ENCODE measurements around the gene ADRA2B. TPM values are rescaled to one million over a fixed set of nuclear protein-coding genes. Genes with fewer than 3 reads are reported as not detected.

The ADRA2B gene
- total and polyA plus RNA-seq, 2 donors (not counting 1 experiment from before 2014, with no cell fraction given), result 0.27 to 0.46 TPM

DNA sequence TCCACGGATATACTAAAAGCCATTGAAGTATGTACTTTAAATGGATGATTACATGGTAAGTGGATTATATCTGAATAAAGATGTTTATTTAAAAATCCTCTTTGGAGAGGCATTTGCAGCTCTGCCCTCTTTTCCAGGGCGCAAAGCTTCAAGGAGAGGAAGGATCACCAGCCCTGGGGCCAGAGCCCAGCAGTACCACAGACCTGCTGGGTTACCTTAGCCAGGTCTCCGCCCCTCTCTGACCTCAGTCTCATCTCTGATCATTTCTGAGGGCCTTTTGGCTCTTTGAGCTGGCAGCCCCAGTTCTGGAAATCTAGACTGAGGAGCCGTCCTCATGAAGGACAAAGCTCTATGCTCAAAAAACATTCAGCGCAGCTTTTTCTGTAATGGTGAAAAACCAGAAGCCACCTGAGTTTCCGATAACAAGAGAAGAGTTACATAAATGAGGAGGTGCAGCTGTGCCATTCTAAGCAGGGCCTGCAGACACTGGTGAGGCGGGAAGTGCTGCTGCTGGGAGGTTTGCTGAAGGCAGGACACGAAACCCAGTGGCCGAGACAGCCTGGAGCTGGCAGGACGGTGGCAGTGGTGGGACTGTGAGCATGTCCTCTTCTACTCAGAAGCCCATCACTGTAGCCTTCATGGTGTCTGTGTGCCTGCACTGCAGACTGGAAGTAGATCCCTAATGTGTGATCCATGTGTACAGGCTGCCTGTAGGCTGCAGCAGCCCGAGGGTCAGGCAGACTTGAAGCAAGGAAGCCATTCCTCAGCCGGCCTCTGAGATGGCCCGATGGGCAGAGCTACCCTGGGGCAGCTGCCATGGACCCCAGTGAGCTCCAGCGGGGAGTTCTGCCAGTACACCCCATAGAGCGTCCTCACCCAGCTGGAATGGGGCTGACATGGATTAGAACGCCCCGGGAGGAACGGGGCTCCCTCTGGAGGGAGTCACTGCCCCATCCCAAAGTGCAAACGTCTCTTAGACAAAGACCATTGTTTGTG, 27.7 kb downstream of the ADRA2B start:
- H3K9ac ChIP-seq (ENCODE audit: low read length), result no peak overlapping the region
- H3K4me3 ChIP-seq (ENCODE audit: control extremely low read depth in 1 of 5, extremely low read depth in 1 of 5, insufficient read depth in 1 of 5, low read depth in 2 of 5, low read length in 4 of 5), result no peak overlapping the region
- H3K9me3 Mint-ChIP-seq (ENCODE audit: insufficient read depth), result no peaks in the 10 kb centered on the region
- no peaks in the 10 kb centered on the region for H3K79me2 ChIP-seq (ENCODE audit: control insufficient read depth, insufficient read depth, low read length)
- no peaks in the 10 kb centered on the region for H3K36me3 ChIP-seq (replicated peaks in 1 of 2; ENCODE audit: control extremely low read depth in 1 of 2, control insufficient read depth in 1 of 2, extremely low read depth in 1 of 2, insufficient read depth in 2 of 2, low read length in 1 of 2)
- 94% methylated on average over 17 of the region's 19 CpGs for WGBS (ENCODE audit: insufficient coverage)
- H3K27me3 ChIP-seq (replicated peaks in 1 of 4; ENCODE audit: control extremely low read depth in 1 of 4, control insufficient read depth in 3 of 4, insufficient read depth in 4 of 4, low read length in 3 of 4), result peaks cover 0 to 8% (median 0%) of the 10 kb centered on the region in 4 experiments
- TF ChIP-seq EZH2 (IDR thresholded peaks at IDR 0.05; ENCODE audit: borderline replicate concordance, insufficient read depth, low read depth, low read length, poor library complexity, severe bottlenecking), result no peak
- TF ChIP-seq, protein P1, sequence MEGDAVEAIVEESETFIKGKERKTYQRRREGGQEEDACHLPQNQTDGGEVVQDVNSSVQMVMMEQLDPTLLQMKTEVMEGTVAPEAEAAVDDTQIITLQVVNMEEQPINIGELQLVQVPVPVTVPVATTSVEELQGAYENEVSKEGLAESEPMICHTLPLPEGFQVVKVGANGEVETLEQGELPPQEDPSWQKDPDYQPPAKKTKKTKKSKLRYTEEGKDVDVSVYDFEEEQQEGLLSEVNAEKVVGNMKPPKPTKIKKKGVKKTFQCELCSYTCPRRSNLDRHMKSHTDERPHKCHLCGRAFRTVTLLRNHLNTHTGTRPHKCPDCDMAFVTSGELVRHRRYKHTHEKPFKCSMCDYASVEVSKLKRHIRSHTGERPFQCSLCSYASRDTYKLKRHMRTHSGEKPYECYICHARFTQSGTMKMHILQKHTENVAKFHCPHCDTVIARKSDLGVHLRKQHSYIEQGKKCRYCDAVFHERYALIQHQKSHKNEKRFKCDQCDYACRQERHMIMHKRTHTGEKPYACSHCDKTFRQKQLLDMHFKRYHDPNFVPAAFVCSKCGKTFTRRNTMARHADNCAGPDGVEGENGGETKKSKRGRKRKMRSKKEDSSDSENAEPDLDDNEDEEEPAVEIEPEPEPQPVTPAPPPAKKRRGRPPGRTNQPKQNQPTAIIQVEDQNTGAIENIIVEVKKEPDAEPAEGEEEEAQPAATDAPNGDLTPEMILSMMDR (IDR thresholded peaks at IDR 0.05), result no peak
- no peaks in the 10 kb centered on the region for H3K4me1 ChIP-seq (ENCODE audit: control insufficient read depth in 2 of 2, insufficient read depth in 2 of 2, low read length in 2 of 2)
- no peak overlapping the region for H3K27ac ChIP-seq (ENCODE audit: low read length in 2 of 2)
- DNase-seq (peak; percentile 5), ATAC-seq (ENCODE audit: low read depth) (no peak)
- H3K4me2 ChIP-seq (replicated peaks; ENCODE audit: low read depth, low read length, poor library complexity, severe bottlenecking), result no peak overlapping the region
- ChIA-PET CTCF (no interaction called here), POLR2A (no interaction called here)
- no peaks in the 10 kb centered on the region for H4K20me1 ChIP-seq (ENCODE audit: control insufficient read depth, insufficient read depth, low read length, poor library complexity, severe bottlenecking)
- H3K27me3 Mint-ChIP-seq, result peaks cover 16% of the 10 kb centered on the region
- H3K4me3 Mint-ChIP-seq, result no peak overlapping the region
- H3K9me3 ChIP-seq (ENCODE audit: control extremely low read depth in 1 of 3, control insufficient read depth in 2 of 3, insufficient read depth in 1 of 3, low read length in 2 of 3), result peaks cover 0 to 7% (median 0%) of the 10 kb centered on the region in 3 donors
- intact Hi-C loops (cut with micrococcal nuclease), result no loop called here
- no peaks in the 10 kb centered on the region for H3K4me1 Mint-ChIP-seq
- H2AFZ ChIP-seq (ENCODE audit: insufficient read depth, low read depth, low read length, poor library complexity, severe bottlenecking), result no peak overlapping the region
- H3K27ac Mint-ChIP-seq, result no peak overlapping the region

DNA sequence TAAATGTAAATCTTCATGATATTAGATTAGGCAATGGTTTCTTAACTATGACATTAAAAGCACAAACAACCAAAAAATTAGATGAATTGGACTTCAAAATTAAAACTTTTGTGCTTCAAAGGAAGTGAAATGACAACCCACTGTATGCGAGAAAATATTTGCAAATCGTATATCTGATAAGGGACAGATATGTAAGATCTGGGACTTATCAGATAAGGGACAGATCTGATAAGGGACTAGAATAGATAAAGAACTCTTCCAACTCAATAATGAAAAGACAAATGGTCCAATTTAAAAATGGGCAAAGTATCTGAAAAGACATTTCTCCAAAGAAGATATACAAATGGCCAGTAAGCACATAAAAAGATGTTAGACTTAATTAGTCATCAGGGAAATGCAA, 29.2 kb downstream of the ADRA2B start:
- H3K4me2 ChIP-seq (replicated peaks; ENCODE audit: low read depth, low read length, poor library complexity, severe bottlenecking), result no peak overlapping the region
- CTCF ChIA-PET, result no interaction called here
- DNase-seq (no peak), ATAC-seq (ENCODE audit: low read depth) (no peak)
- no peak overlapping the region for H3K9ac ChIP-seq (ENCODE audit: low read length)
- H3K4me1 ChIP-seq (ENCODE audit: control insufficient read depth in 2 of 2, insufficient read depth in 2 of 2, low read length in 2 of 2), result no peaks in the 10 kb centered on the region
- H3K4me1 Mint-ChIP-seq, result no peaks in the 10 kb centered on the region
- peaks cover 15% of the 10 kb centered on the region for H3K27me3 Mint-ChIP-seq
- POLR2A ChIA-PET, result no interaction called here
- whole genome bisulfite sequencing (ENCODE audit: insufficient coverage), result no CpG with 5 or more reads among the region's 2 CpGs
- no peaks in the 10 kb centered on the region for H4K20me1 ChIP-seq (ENCODE audit: control insufficient read depth, insufficient read depth, low read length, poor library complexity, severe bottlenecking)
- no peaks in the 10 kb centered on the region for H3K79me2 ChIP-seq (ENCODE audit: control insufficient read depth, insufficient read depth, low read length)
- H3K4me3 ChIP-seq (ENCODE audit: control extremely low read depth in 1 of 5, extremely low read depth in 1 of 5, insufficient read depth in 1 of 5, low read depth in 2 of 5, low read length in 4 of 5), result no peak overlapping the region
- no peak for TF ChIP-seq EZH2 (IDR thresholded peaks at IDR 0.05; ENCODE audit: borderline replicate concordance, insufficient read depth, low read depth, low read length, poor library complexity, severe bottlenecking)
- TF ChIP-seq, protein P1 (IDR thresholded peaks at IDR 0.05), result no peak
- H3K27ac ChIP-seq (ENCODE audit: low read length in 2 of 2), result no peak overlapping the region
- H3K4me3 Mint-ChIP-seq, result no peak overlapping the region
- H3K9me3 Mint-ChIP-seq (ENCODE audit: insufficient read depth), result no peaks in the 10 kb centered on the region
- no peaks in the 10 kb centered on the region for H3K36me3 ChIP-seq (replicated peaks in 1 of 2; ENCODE audit: control extremely low read depth in 1 of 2, control insufficient read depth in 1 of 2, extremely low read depth in 1 of 2, insufficient read depth in 2 of 2, low read length in 1 of 2)
- intact Hi-C loops (cut with micrococcal nuclease), result no loop called here
- no peak overlapping the region for H3K27ac Mint-ChIP-seq
- peaks cover 0 to 12% (median 0%) of the 10 kb centered on the region in 4 experiments for H3K27me3 ChIP-seq (replicated peaks in 1 of 4; ENCODE audit: control extremely low read depth in 1 of 4, control insufficient read depth in 3 of 4, insufficient read depth in 4 of 4, low read length in 3 of 4)
- peaks cover 0 to 10% (median 0%) of the 10 kb centered on the region in 3 donors for H3K9me3 ChIP-seq (ENCODE audit: control extremely low read depth in 1 of 3, control insufficient read depth in 2 of 3, insufficient read depth in 1 of 3, low read length in 2 of 3)
- H2AFZ ChIP-seq (ENCODE audit: insufficient read depth, low read depth, low read length, poor library complexity, severe bottlenecking), result no peak overlapping the region
